GM18517 (cell line): ENCODE data around the gene ATP5F1B.

Experiments used
- ATAC-seq: cut with Tn5 transposase; IDR thresholded peaks from one replicate; pipeline ENCODE4 v1.9.1; 2021; ENCODE audit warnings: mild to moderate bottlenecking, moderate library complexity; ENCODE audit not compliant: unreplicated experiment

ATP5F1B gene

GRCh38 chr12:56622535-56622934 lies 23.2 kb downstream of the ATP5F1B start:
- no peak for ATAC-seq

GRCh38 chr12:56616925-56617324 lies 28.9 kb downstream of the ATP5F1B start:
- ATAC-seq: no peak

- ATAC-seq: no peak
These were observed 29.5 kb downstream of the ATP5F1B start for GRCh38 chr12:56616244-56616643.

- no peak for ATAC-seq
These were observed 31.2 kb downstream of the ATP5F1B start for GRCh38 chr12:56614627-56615026.

GRCh38 chr12:56604355-56604754 lies 41.4 kb downstream of the ATP5F1B start:
- ATAC-seq: no peak

- ATAC-seq: no peak
These were observed 43.5 kb downstream of the ATP5F1B start for GRCh38 chr12:56602239-56602638.

- ATAC-seq: no peak
These were observed 44.3 kb downstream of the ATP5F1B start for GRCh38 chr12:56601503-56601902.

- no peak for ATAC-seq
These were observed 45.0 kb downstream of the ATP5F1B start for GRCh38 chr12:56600753-56601152.

- ATAC-seq: no peak
These were observed 46.0 kb downstream of the ATP5F1B start for GRCh38 chr12:56599797-56600196.

GRCh38 chr12:56599041-56599440 lies 46.7 kb downstream of the ATP5F1B start:
- no peak for ATAC-seq

- no peak for ATAC-seq
These were observed 49.0 kb downstream of the ATP5F1B start for GRCh38 chr12:56596815-56597214.

GRCh38 chr12:56593909-56594621 lies 51.7 kb downstream of the ATP5F1B start:
- no peak for ATAC-seq

GRCh38 chr12:56591961-56592360 lies 53.8 kb downstream of the ATP5F1B start:
- ATAC-seq: no peak

GRCh38 chr12:56591126-56591525 lies 54.7 kb downstream of the ATP5F1B start:
- no peak for ATAC-seq

- no peak for ATAC-seq
These were observed 55.5 kb downstream of the ATP5F1B start for GRCh38 chr12:56590237-56590830.

- ATAC-seq: no peak
These were observed 56.0 kb downstream of the ATP5F1B start for GRCh38 chr12:56589783-56590182.
